Fibroblast of lung (primary cell): ENCODE measurements around the gene ONECUT1.

ENCODE experiments used
- EZH2 ChIP-seq: IDR thresholded peaks from 2 replicates; pipeline ENCODE4 v1.5.1; 2012; ENCODE audit warnings: low read length, control low read depth, mild to moderate bottlenecking; ENCODE audit errors: missing control alignments
- TF ChIP-seq, protein P1 (sequence below), 2 donors: IDR thresholded peaks in 1 of 2; conservative IDR thresholded peaks in 1 of 2; 1 replicate in 1 of 2; 2 replicates in 1 of 2; pipeline ENCODE4 v1.5.1; 2011 to 2012; ENCODE audit warnings: low read length in 2 of 2, control low read depth in 1 of 2, inconsistent platforms in 1 of 2, low read depth in 1 of 2, mild to moderate bottlenecking in 1 of 2

DNA sequence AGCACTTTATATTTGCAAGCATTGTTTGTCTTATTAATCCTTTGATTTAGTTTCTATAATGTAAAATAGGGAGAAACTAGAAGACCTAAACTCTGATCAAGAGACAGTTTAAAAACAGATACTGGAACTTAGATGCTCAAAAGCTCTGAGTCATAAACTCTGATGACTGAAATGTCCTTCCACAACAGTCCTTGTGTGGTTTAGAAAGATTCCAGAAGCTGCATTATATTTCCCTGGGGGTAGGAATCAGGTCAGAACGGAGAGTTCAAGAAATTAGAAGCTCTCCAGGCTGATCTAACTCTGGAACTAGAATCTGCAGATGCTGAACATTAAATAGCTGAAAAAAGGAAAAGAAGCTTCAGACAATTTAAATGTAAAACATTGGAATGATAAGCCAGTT, 18.3 kb upstream of the ONECUT1 start:
- TF ChIP-seq, protein P1, sequence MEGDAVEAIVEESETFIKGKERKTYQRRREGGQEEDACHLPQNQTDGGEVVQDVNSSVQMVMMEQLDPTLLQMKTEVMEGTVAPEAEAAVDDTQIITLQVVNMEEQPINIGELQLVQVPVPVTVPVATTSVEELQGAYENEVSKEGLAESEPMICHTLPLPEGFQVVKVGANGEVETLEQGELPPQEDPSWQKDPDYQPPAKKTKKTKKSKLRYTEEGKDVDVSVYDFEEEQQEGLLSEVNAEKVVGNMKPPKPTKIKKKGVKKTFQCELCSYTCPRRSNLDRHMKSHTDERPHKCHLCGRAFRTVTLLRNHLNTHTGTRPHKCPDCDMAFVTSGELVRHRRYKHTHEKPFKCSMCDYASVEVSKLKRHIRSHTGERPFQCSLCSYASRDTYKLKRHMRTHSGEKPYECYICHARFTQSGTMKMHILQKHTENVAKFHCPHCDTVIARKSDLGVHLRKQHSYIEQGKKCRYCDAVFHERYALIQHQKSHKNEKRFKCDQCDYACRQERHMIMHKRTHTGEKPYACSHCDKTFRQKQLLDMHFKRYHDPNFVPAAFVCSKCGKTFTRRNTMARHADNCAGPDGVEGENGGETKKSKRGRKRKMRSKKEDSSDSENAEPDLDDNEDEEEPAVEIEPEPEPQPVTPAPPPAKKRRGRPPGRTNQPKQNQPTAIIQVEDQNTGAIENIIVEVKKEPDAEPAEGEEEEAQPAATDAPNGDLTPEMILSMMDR (conservative IDR thresholded peaks at IDR 0.05 in 1 of 2, IDR thresholded peaks at IDR 0.05 in 1 of 2; ENCODE audit: low read depth in 1 of 2, low read length in 2 of 2): no peak
- TF ChIP-seq EZH2: no peak
